Gastroesophageal sphincter (tissue), 4 donors: ENCODE measurements around the gene NUDT12. TPM values are rescaled to one million over a fixed set of nuclear protein-coding genes. Genes with fewer than 3 reads are reported as not detected.

ENCODE experiments used
- ATAC-seq: fragments of 150-250 bp; one replicate; pipeline ENCODE4 v1.9.1; 2016; ENCODE audit warnings: mild to moderate bottlenecking, moderate library complexity
- H3K27ac ChIP-seq, 4 donors: fragments of 200-600 bp; sonication (generic) in 3 of 4; 1 replicate in 3 of 4; 2 replicates in 1 of 4; pipeline ENCODE4 v1.5.1; 2016 to 2019
- H3K27me3 ChIP-seq: fragments of 200-600 bp; sonication (generic); one replicate; pipeline ENCODE4 v1.5.1; 2019
- H3K36me3 ChIP-seq, 2 donors: fragments of 200-600 bp; sonication (generic); one replicate each; pipeline ENCODE4 v1.5.1; 2019; ENCODE audit warnings: control low read depth in 1 of 2
- H3K4me1 ChIP-seq, 3 donors: fragments of 200-600 bp; sonication (generic); 1 replicate in 2 of 3; 2 replicates in 1 of 3; pipeline ENCODE4 v1.5.1; 2016 to 2019; ENCODE audit warnings: control low read depth in 2 of 3
- H3K4me3 ChIP-seq, 2 donors: fragments of 200-600 bp; sonication (generic); one replicate each; pipeline ENCODE4 v1.5.1; 2019; ENCODE audit warnings: mild to moderate bottlenecking in 1 of 2, moderate library complexity in 1 of 2
- H3K9me3 ChIP-seq, 3 donors: fragments of 200-600 bp; sonication (generic); one replicate each; pipeline ENCODE4 v1.5.1; 2017 to 2019; ENCODE audit warnings: control low read depth in 2 of 3
- CTCF ChIP-seq, 4 experiments: fragments of 200-600 bp in 2 of 4; fragments of 450-650 bp in 2 of 4; sonication (generic) in 1 of 4; IDR thresholded peaks; one replicate each; pipeline ENCODE4 v1.5.1; 2017 to 2019; ENCODE audit warnings: antibody characterized with exemption in 4 of 4, mild to moderate bottlenecking in 2 of 4, moderate library complexity in 2 of 4
- EP300 ChIP-seq: sonication (generic); formaldehyde crosslinking; IDR thresholded peaks from one replicate; pipeline ENCODE4 v1.6.1; 2017; ENCODE audit warnings: antibody characterized with exemption, mild to moderate bottlenecking
- POLR2A ChIP-seq, 2 donors: fragments of 450-650 bp; IDR thresholded peaks; one replicate each; pipeline ENCODE4 v1.6.1; 2017; ENCODE audit warnings: antibody characterized with exemption in 2 of 2, mild to moderate bottlenecking in 2 of 2, moderate library complexity in 1 of 2
- POLR2AphosphoS5 ChIP-seq: sonication (generic); formaldehyde crosslinking; IDR thresholded peaks from one replicate; pipeline ENCODE4 v1.6.1; 2017; ENCODE audit warnings: antibody characterized with exemption
- WGBS, 2 donors: methylation state at CpG; one replicate each; pipeline ENCODE4 v1.1.5; 2018; ENCODE audit warnings: low coverage in 1 of 2; 5-methylcytosine and 5-hydroxymethylcytosine counted together
- total RNA-seq, 4 donors: library from RNA; depleted of rRNA; stranded (reverse); fragments of >200 nt; gene quantifications; one replicate each; pipeline ENCODE4 v1.1.0, GENCODE V29; 2016

The NUDT12 gene
- total RNA-seq, 4 donors from 2014 or later: 6.2 to 20.7 (median 9.9) TPM

DNA sequence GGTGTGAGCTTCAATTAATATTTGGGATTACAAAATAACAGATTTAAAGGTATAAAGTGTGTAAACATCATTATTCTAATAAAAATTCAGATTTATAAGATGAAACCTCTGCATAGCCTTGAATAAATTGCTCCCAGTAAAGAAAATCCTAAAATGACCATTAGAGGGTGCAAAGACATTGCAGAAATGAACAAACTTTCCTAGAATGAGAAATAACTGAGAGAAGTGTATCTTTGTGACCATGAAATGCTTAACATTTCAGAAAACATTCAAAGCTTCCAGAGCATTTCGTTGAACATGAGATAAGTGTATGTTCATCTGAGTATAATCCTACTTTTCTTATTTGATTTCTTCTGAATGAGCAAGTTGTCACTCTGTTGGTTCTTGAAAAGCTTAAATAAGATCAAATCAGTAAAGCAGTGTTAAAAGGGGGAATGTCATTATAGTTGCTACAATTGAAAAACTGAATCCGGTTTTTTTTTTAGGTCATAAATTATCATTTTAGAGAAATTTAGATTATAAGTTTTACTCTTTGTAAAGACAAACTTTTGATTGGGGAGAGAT lies 24.7 kb upstream of the NUDT12 start:
- H3K27me3 ChIP-seq: no peaks in the 10 kb centered on the region

DNA sequence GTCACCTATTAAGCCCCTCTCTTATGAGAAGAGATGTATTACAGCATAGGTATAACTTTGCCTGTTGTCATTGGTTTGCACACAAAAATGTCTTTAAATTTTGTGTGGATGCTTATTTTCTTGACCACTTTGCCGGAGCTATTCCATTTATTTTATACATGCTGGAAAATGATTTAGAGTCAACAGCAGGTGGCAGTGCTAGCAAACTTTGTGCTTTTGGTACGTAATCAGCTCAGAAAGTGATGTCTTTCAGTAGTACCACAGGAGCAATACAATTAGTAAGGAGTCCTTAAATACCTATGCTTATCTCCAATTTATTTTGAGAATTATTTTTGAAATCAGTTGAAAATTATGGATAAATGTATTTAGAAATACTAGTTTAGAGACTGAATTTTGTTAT lies 19.8 kb upstream of the NUDT12 start:
- Histone ChIP-seq H3K9me3 (no peaks in the 10 kb centered on the region), H3K4me3 (no peak overlapping the region), H3K4me1 (no peaks in the 10 kb centered on the region), H3K36me3 (no peaks in the 10 kb centered on the region), H3K27ac (no peak overlapping the region), H3K27me3 (no peaks in the 10 kb centered on the region)
- no peak for ATAC-seq
- 4 to 7% methylated on average over 2 of the region's 2 CpGs for WGBS, 2 donors
- peak; percentile 12 to 57 (median 39) for TF ChIP-seq CTCF (IDR thresholded peaks at IDR 0.05)
- no peak for TF ChIP-seq EP300
- no peak for TF ChIP-seq POLR2AphosphoS5

More for the DNA sequence above, 24.7 kb upstream of the NUDT12 start:
- H3K27ac ChIP-seq: no peak overlapping the region
- no peaks in the 10 kb centered on the region for H3K4me1 ChIP-seq
- no peaks in the 10 kb centered on the region for H3K36me3 ChIP-seq
- TF ChIP-seq POLR2AphosphoS5 (no peak), POLR2A (IDR thresholded peaks at IDR 0.05) (no peak), EP300 (no peak), CTCF (IDR thresholded peaks at IDR 0.05) (peak in 2 of 4 experiments; percentile 19 to 34)
- WGBS, 2 donors: 23 to 42% methylated on average over 2 of the region's 2 CpGs
- no peak for ATAC-seq
- no peak overlapping the region for H3K4me3 ChIP-seq
- H3K9me3 ChIP-seq: no peaks in the 10 kb centered on the region

- Histone ChIP-seq H3K27ac (no peak overlapping the region), H3K9me3 (no peaks in the 10 kb centered on the region), H3K27me3 (no peaks in the 10 kb centered on the region), H3K4me1 (no peaks in the 10 kb centered on the region), H3K4me3 (no peak overlapping the region), H3K36me3 (no peaks in the 10 kb centered on the region)
- WGBS, 2 donors: 75 to 100% methylated on average over 2 to 3 of the region's 3 CpGs
- no peak for ATAC-seq
- TF ChIP-seq EP300: no peak
- no peak for TF ChIP-seq CTCF (IDR thresholded peaks at IDR 0.05)
- no peak for TF ChIP-seq POLR2A (IDR thresholded peaks at IDR 0.05)
- TF ChIP-seq POLR2AphosphoS5: no peak
These were observed 10.8 kb upstream of the NUDT12 start for GRCh38 chr5:103573411-103573810.

- no peak for ATAC-seq
- H3K27ac ChIP-seq: no peak overlapping the region
- WGBS, 2 donors: 73 to 83% methylated on average over 5 of the region's 5 CpGs
- no peaks in the 10 kb centered on the region for H3K36me3 ChIP-seq
- H3K27me3 ChIP-seq: no peaks in the 10 kb centered on the region
- H3K9me3 ChIP-seq: no peaks in the 10 kb centered on the region
- H3K4me1 ChIP-seq: no peaks in the 10 kb centered on the region
- TF ChIP-seq CTCF (IDR thresholded peaks at IDR 0.05): no peak
- TF ChIP-seq EP300: no peak
- H3K4me3 ChIP-seq: no peak overlapping the region
These were observed 9.9 kb upstream of the NUDT12 start for GRCh38 chr5:103572454-103572853.

GRCh38 chr5:103571730-103572129 lies 9.1 kb upstream of the NUDT12 start:
- Histone ChIP-seq H3K4me3 (no peak overlapping the region), H3K27ac (no peak overlapping the region), H3K9me3 (no peaks in the 10 kb centered on the region), H3K36me3 (no peaks in the 10 kb centered on the region), H3K27me3 (peaks cover 6% of the 10 kb centered on the region), H3K4me1 (no peaks in the 10 kb centered on the region)
- TF ChIP-seq EP300: no peak
- no peak for TF ChIP-seq POLR2AphosphoS5
- no peak for TF ChIP-seq CTCF (IDR thresholded peaks at IDR 0.05)
- no peak for TF ChIP-seq POLR2A (IDR thresholded peaks at IDR 0.05)
- 93 to 100% methylated on average over 1 to 8 of the region's 13 CpGs for WGBS, 2 donors
- no peak for ATAC-seq
